ENCODE data around the gene RBPMS2.

DNA sequence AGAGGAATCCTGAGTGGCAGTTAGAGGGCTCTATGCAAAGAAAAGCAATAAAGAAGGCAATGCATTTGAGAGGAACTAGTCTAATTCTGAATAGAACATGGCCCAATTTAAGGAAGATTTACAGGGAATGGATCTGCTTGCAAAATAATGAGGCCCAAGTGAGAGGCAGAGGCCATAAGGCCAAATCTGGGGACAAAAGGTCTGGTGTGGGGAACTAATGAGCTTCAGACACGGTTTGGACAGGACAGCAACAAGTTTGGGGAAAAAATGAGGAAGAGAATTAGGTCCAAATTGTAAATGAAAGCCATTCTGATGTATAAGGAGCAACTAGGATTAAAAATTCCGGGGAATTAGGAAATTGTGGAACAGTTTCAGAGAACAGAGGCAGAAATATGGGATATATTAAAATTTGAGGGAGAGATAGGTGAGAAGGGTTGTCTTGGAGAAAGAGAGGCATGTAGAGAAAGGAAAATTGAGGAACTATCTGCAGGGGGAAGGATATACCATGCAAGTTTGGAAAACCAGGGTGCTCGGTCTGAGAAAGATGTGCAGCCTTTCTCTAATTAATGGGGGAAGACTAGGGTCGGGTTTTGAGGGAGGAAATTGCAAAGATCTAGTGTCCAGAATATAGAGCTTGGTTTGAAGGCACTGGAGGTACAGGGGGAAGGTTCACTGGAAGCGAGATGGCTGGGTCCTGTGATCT lies 73.8 kb downstream of the RBPMS2 start:
- TF ChIP-seq POLR2A (IDR thresholded peaks at IDR 0.05) (no peak), CTCF (IDR thresholded peaks at IDR 0.05) (no peak)

Measured in lower leg skin (tissue), 3 donors.